GM21619 (cell line): ENCODE measurements around the gene PTX4.
"Not testable (repeated sequence)": the region's sequence is repeated elsewhere in the genome, so short reads cannot be mapped to it uniquely, and the experiment has no call there.

Source experiments
- ATAC-seq: cut with Tn5 transposase; IDR thresholded peaks from one replicate; pipeline ENCODE4 v1.9.1; 2021; ENCODE audit not compliant: unreplicated experiment

Gene PTX4

GRCh38 chr16:1487395-1488053 is 1.2 kb downstream of the PTX4 start:
- no peak for ATAC-seq

- ATAC-seq: no peak
Observed at GRCh38 chr16:1486551-1487390, 2.0 kb downstream of the PTX4 start.

DNA sequence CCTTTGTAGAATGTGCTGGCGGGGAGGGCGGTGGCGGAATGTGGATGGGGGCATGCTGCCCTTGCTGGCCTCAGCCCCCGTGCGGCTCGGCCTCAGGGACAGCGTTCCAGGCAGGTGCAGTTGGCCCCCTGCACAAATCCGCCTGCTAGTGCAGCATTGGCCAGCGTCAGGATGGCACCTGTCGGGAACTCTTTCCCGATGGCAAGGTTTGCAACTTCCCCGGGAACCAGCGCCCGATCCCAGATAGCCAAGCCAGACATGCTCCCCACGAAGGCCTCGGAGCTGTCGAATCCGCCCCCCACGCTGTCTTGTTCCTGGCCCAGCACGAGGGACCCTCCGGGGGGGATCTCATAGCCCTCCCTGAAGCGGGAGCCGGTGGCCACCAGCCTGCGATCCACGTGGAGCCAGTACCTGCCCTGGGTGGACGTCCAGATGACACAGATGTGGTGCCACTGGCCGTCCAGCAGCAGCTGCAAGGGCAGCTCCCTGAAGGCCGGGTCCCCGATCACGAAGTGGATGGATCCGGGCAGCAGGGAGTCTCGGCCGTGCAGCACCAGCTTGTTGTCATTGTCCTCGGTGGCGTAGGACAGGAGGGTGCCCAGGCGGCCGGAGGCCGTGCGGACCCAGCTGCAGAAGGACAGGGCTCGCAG is 2.8 kb downstream of the PTX4 start:
- no peak for ATAC-seq

- ATAC-seq: no peak
Observed at GRCh38 chr16:1481906-1482835, 6.6 kb downstream of the PTX4 start.

GRCh38 chr16:1478937-1479336 is 9.8 kb downstream of the PTX4 start:
- not testable (repeated sequence) for ATAC-seq

DNA sequence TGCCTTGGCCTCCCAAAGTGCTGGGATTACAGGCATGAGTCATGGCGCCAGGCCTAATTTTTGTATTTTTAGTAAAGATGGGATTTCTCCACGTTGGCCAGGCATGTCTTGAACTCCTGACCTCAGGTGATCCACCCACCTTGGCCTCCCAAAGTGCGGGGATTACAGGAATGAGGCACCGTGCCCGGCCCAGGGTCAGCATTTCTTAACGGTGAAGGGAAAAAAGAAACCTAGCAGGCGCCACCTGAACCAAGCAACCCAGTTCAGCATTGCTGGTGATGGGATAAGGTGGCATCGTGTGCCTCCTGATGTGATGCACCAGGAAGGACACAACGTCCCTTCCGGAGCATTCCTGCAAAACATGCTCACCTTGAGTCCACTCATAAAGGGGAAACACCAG is 11.7 kb downstream of the PTX4 start:
- ATAC-seq: no peak

DNA sequence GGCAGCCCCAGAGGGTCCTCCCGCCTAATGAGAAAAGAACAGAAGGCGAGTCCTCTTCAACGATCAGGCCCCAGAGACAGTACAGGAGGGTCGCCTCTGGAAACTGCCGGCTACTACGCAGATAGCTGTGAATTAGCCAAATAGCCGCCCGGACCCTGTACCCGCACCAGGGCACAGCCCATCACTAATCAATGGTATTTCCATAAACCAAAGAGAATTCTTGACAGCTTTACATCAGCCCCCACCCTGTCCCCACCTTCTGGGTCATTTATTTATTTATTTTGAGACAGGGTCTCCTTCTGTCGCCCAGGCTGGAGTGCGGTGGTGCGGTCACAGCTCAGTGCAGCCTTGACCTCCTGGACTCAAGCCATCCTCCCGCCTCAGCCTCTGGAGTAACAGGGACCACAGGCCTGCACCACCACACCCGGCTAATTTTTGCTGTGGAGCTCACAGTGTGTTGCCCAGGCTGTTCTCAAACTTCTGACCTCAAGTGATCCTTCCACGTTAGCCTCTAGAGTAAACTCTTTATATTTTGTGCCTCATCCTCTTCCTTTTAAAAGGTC is 13.1 kb downstream of the PTX4 start:
- ATAC-seq: no peak

DNA sequence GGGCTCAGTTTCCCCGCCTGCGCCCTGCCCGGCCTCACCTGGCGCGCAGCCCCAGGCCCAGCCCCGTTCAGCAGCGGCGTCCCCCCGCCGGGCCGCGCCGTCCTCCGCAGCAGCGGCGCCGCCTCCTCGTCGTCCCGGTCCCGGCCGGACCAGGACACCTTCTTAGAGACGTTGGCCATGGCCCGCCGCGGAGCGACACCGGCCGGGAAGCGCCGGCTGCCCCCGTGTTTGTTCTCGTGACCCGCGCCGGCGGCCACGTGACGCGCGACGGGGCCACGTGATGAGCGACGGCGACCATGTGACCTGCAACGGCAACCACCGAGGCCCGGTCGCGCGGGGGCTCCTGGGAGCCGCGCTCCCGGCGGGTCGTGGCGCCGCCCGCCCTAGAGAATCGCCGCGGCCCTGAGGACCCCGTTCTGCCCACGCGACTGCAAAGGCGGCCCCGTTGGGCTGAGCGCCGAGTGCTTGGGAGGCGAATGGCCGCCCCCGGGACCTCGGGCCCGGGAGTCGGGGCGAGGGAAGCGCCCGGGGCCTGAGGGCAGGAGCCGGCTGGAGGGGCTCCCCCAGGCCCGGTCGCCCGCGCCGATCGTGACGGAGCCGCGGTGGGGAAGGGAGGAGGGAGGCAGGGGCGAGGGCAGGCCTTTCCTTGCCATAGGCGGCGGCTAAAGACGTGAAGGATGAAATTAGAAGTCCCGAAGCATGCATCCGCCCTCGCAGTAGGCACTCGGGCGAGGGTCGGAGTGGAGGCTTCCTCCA is 13.8 kb downstream of the PTX4 start, which contains the start of gene CLCN7:
CLCN7 (minus strand) TSS at position 233 of the 756 bp plus-strand sequence; CDS start at position 179, 54 bp downstream.
- peak; percentile 76 for ATAC-seq

DNA sequence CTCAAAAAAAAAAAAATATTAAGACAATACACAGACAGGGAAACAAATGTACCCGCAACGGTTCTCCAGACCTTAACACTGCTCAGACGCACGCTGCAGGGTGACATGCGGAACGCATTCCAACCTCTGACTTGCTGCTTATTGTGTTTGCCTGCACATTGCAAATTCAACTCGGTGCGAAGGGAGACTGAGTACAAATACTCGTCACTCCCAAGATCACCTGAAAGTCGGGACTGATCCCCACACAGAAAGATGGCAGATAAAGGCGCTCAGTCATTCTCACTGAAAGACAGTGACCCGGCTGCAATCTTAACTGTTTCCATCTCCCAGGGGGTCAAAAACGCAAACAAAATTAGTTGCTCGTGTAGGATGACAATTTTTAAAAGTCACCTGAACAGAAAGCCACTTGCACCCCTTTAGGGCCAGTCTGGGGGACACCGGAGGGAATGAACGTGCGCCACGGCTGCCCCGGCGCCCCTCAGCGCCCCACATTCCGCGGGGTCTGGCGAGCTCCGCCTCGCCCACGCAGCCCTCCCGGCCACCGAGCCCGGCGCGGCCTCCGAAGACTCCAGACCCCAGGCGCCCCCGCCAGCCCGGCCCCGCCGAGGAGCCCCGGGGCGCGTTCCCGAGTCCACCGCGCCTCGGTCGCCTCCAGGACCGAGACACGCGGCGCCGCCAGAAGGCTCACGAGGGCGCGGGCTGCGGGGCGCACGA is 14.5 kb downstream of the PTX4 start:
- peak; percentile 22 for ATAC-seq

- ATAC-seq: no peak
Observed at GRCh38 chr16:1472974-1473373, 15.8 kb downstream of the PTX4 start.

DNA sequence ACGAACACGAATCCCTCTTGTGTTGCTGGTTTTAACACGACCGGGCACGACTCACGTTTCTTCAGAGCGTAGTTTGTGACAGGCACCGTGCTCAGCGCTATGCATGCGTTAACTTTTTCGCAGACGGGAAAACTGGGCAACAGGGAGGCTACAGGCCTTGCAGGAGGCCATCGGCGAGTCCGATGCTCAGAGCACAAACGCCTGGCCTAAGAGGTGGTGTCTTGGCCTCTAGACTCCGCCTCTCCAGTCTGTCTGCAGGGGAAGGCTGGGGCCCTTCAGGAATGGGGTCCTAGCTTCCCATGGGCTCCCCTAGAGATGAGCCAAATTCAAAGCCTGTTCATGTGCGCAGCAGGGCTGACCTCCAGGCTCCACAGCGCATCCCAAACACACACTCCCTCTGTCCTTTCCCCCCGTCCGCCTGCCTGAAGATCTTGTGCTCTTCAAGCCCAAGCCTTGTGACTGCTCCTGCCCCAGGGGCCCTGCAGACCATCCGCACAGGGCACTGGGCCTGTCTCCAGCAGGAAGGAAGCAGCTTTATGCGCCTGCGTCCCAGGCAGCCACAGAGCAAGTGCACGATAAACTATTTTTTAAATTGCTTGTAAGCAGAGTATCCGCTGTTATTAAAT is 17.1 kb downstream of the PTX4 start:
- no peak for ATAC-seq

DNA sequence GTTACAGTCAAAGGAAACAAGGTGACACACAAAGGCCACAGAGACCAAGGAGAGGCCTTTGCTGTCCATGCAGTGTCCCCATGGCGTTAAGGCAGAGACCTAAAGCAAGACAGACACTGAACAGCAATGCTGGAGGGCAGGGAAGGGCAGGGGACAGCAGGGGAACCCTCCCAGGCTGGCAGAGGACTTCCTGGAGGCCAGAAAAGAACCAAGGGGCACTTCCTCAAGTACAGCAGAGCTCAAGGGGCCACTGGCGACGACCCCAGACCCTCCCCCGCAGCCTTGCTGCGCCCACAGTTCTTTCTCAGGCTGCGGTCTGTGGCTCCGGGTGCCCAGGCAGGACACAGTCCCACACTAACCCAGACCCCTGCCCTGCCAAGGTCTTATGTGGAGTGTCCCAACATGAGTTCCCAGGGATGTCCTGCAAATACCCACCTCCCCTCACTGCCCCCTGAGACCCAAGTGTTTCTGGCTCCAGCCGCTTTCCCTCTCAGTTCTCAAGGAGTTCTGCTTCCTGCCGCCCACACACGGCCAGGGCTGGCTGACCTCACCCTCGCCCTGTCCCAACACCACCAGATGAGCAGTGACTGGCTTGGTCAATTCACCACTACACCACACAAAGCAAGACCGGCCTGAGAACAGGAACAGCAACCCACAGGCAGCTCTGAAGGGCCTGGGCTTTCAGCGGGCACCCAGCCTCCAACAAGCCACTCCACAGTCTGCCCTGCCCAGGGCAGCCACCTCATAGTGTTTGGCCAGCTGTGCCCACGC is 18.1 kb downstream of the PTX4 start:
- no peak for ATAC-seq

- ATAC-seq: no peak
Observed at GRCh38 chr16:1469693-1470201, 19.0 kb downstream of the PTX4 start.

GRCh38 chr16:1469141-1469540 is 19.6 kb downstream of the PTX4 start:
- ATAC-seq: not testable (repeated sequence)

GRCh38 chr16:1468426-1468810 is 20.3 kb downstream of the PTX4 start:
- no peak for ATAC-seq

DNA sequence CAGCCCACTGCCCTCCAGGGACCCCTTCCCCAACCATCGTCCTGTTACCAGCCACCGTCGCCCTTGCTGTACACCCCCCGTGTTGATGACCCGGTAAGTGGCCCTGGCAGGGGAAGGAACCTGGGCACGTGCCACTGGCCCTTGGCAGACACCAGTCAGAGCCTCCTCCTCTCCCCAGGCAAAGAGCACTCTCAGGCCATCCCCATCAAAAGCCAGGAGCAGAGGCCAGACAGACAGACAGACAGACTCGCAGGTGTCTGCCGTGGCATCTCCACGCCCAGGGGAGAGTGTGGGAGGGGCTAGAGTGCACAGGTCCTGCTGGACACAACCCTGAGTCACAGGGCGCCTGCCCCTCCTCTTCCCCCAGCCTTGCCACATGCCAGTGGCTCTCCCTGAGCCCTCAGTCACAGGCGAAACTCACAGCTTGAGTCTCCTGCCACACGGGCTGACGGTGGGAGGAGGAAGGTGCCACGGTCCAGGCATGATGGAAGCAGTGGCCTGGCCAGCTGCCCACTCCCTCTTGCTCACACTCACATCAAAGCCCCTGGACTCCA is 21.7 kb downstream of the PTX4 start:
- no peak for ATAC-seq

- ATAC-seq: no peak
Observed at GRCh38 chr16:1466054-1466453, 22.7 kb downstream of the PTX4 start.
